Stimulated activated CD8-positive, alpha-beta memory T cell treated with anti-CD3 and anti-CD28 coated beads, Interleukin-7, amount 100 ng/mL, for 48 hours (primary cell): ENCODE data around the gene MARCHF3.
"Not testable (repeated sequence)": the region's sequence is repeated elsewhere in the genome, so short reads cannot be mapped to it uniquely, and the experiment has no call there.

ENCODE experiments used
- DNase-seq, 2 donors: peaks; one replicate each; pipeline ENCODE4 v3.0.0-alpha.2; 2020; ENCODE audit warnings: low read depth in 1 of 2; ENCODE audit errors: extremely low read depth in 1 of 2

The MARCHF3 gene

GRCh38 chr5:127053049-127053448 is 22.7 kb upstream of the MARCHF3 start:
- DNase-seq, result no peak

DNA sequence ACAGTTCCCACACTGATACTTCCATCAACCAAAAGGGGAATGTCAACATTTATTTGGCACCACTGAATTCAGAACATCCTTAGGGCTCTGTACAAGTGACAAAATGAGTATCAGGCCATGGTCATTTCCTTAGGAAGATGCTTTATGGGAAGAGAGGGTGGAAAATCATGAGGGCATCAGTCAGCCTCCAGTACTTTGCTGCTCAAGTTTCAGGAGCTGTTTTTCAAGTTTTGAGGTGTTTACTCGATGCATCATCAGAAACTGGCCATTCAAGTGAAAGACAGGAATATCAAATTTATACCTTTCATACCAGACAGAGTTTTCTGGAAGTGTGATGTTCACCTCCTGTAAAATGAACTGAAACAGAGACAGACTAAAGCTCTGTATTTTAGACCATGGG is 21.2 kb upstream of the MARCHF3 start:
- DNase-seq, result no peak

GRCh38 chr5:127046343-127047072 is 16.1 kb upstream of the MARCHF3 start:
- no peak for DNase-seq

DNA sequence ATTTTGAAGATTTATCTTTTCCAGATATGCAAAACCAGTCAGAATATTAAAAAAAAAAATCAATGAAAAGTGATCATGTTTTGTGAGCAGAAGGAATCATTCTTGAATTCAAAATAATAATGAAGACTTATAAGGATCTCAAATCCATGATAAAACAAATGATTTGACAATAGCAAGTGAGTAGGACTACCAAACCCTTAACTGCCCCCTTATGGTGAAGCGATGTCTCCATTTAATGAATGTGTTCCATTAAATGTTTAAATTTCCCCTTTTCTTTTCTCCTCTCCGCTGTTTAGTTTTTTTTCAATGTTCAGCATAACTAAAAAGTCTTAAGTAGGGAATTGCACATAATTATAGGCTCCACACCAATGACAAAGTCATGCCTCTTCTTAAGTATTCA is 12.2 kb upstream of the MARCHF3 start:
- DNase-seq, result no peak

DNA sequence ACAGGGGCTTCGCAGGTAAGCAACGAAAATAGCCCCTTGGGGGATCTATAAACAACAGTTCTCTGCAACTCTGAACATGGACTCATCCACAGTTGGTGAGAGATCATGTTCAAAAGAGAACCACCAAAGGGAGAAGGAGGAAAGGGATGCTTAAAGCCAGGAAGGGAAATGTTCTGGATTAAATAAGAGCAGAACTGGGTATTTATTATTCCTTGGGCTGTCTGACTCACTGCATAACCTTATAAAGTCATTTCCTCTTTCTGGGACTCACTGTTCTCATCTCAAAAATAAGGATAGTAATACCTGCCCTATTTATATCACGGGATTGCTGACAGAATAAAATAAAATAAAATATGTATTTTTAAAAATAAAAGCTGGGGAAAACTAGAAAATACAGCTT is 11.2 kb upstream of the MARCHF3 start:
- no peak for DNase-seq

DNA sequence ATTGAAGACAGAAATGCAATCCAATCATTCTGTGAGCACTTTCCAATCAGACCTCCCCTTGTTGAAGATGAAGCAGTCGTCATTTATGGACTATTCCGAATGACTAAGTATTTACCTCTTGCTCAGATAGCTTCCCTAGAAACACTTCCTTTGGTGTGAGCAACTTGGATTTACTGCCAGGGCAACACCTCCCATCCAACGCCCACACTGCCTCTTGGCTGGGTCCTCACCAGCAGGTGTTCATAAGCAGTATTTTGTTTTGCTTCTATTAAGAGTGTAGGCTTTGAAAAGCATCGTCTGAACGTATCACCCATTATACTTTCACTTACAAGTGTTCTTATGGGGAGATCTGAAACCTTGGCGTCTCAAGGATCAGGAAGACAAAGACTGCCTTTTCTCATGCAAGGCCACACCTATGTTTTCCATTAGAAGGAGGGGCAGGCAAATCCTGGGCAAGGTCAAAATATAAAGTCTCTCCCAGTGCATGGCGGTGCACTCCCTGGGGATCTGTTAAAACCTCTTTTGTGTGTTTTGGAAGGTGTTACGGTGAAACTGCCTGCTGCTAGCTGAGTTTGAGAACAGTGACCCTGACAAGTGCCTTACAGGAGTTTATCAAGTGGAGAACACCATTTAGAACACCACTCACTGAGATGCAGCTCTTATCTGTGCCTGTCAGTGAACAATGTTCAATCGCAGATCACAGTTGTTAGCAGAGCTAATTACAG is 10.6 kb upstream of the MARCHF3 start:
- no peak for DNase-seq

GRCh38 chr5:127038550-127038949 is 8.2 kb upstream of the MARCHF3 start:
- DNase-seq, result no peak

- no peak for DNase-seq
Observed at GRCh38 chr5:127031863-127032232, 1.5 kb upstream of the MARCHF3 start.

GRCh38 chr5:127031147-127031862 is 947 bp upstream of the MARCHF3 start:
- DNase-seq, result no peak

- DNase-seq, result no peak
Observed at GRCh38 chr5:127029581-127030258, 638 bp downstream of the MARCHF3 start.

DNA sequence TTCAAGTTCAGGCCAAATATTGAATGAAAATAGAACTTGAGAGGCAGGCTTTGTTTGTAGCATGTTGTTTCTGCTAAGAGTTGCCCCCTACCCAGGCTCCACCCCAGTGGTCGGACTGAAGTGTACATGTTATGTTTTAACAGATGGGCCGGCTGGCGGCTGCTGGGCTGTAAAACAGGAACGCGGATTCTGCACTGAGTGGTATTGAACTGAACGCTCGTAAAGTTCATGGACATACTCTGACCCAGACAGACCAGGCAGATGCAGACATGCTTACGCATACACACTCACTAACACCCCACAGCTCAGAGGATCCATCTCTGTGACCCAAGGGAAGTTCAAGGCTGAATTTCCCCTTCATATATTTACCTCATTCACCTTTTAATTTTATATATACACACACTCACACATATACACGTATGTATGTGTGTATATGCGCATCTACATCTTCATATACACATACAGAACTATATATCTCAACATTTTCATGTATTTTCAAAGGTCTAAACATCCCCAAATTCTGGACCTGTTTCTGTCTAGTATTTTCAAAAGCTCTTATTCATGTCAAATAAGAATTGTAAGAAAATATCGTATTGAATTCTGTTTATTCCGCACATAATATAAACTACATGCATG is 1.4 kb downstream of the MARCHF3 start:
- no peak for DNase-seq

- no peak for DNase-seq
Observed at GRCh38 chr5:127027539-127027938, 2.8 kb downstream of the MARCHF3 start.

DNA sequence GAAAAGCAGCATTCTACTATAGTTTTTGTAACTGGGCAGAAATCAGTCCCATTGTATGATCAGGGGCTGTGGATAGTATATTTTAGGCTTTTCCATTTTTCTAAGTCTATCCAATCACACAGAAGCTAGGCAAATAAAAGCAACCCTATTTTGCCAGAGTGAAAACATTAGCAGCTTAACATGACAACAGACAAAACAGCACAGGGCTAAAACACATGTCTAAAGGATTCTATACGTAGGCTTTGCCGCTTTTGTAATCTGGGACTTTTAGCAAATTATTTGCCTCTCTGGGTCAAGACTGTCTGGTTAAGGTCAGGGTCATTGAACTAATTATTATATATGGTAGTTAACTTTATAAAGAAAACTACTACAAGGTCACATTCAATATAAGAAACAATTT is 4.2 kb downstream of the MARCHF3 start:
- no peak for DNase-seq

DNA sequence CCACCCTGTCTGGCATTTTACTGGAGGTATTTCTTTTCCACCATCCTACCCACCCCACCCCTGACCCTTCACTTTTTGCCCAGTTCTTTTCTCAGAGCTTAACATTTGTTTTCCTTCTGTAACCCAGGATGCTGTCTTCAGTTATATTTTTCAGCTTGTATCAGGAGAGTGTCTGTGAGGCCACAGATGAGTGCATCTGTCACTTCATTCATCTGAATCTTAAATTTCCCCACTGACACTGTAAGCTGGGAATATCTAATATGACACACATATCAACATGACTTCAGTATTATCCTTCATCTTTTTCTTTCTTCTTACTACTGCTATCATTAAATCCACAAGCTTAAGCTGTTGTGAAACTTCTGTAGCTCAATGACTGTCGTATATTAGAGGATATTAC is 4.9 kb downstream of the MARCHF3 start:
- no peak for DNase-seq

DNA sequence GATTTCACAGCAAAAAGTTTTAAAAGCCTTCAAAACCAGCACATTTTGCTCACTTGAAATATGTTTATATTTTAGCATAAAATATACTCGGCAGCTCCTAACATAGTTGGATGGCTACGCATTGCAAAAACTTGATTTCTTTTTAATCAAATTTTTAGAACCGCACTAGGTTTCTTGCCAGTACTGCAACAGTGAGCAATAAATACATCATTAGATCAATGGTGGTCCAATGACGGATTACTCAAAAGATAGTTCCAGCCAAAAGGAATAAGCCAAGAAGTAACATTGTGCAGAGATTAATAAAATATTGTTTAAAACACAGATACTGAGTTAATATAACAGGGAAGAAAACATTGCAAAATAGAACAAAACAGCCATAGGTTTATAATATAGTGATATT is 5.5 kb downstream of the MARCHF3 start:
- DNase-seq, result no peak

- DNase-seq, result not testable (repeated sequence)
Observed at GRCh38 chr5:127023552-127024191, 6.7 kb downstream of the MARCHF3 start.

- no peak for DNase-seq
Observed at GRCh38 chr5:127022846-127023245, 7.5 kb downstream of the MARCHF3 start.

GRCh38 chr5:127019928-127020327 is 10.4 kb downstream of the MARCHF3 start:
- DNase-seq, result no peak

DNA sequence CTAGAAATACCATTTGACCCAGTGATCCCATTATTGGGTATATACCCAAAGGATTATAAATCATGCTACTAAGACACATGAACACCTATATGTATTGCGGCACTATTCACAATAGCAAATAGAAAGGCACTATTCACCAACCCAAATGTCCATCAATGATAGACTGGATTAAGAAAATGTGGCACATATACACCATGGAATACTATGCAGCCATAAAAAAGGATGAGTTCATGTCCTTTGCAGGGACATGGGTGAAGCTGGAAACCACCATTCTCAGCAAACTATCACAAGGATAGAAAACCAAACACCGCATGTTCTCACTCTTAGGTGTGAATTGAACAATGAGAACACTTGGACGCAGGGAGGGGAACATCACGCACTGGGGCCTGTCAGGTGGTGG is 13.6 kb downstream of the MARCHF3 start:
- DNase-seq, result not testable (repeated sequence)

DNA sequence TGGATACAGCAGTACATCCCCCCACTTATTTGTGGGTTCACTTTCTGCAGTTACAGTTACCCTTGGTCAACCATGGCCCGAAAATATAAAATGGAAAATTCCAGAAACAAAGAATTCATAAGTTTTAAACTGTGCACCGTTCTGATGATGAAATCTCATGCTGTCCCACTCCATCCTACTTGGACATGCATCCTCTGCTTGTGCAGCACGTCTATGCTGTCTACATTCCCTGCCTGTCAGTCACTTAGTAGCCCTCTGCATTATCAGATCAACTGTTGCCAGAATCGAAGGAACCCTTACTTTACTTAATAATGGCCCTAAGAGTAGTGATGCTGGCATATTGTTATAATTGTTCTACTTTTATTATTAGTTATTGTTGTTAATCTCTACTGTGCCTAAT is 14.6 kb downstream of the MARCHF3 start:
- DNase-seq, result no peak
